NB4 (cell line): ENCODE measurements around the gene CUX1.

ENCODE experiments used
- DNase-seq: peaks from one replicate; pipeline ENCODE4 v3.0.0; 2010; ENCODE audit warnings: low read depth
- H3K4me3 ChIP-seq: one replicate; pipeline ENCODE4 v1.5.1; 2011; ENCODE audit warnings: mild to moderate bottlenecking, low read depth, low read length, moderate library complexity
- CTCF ChIP-seq: IDR thresholded peaks from one replicate; pipeline ENCODE4 v1.5.1; 2012; ENCODE audit warnings: low read depth, low read length
- MAX ChIP-seq: IDR thresholded peaks from 2 replicates; pipeline ENCODE4 v1.6.1; 2011; ENCODE audit warnings: low read depth, low read length
- MYC ChIP-seq: IDR thresholded peaks from 2 replicates; pipeline ENCODE4 v1.6.1; 2011; ENCODE audit warnings: low read depth, low read length
- POLR2A ChIP-seq: IDR thresholded peaks from 2 replicates; pipeline ENCODE4 v1.6.1; 2011; ENCODE audit warnings: mild to moderate bottlenecking; ENCODE audit not compliant: insufficient read length; ENCODE audit errors: extremely low read depth

The CUX1 gene

GRCh38 chr7:102064361-102065025 lies 247.1 kb downstream of the CUX1 start:
- no peak overlapping the region for H3K4me3 ChIP-seq
- TF ChIP-seq MAX: no peak
- no peak for TF ChIP-seq POLR2A
- TF ChIP-seq CTCF: no peak
- TF ChIP-seq MYC: no peak
- peak; percentile 61 for DNase-seq

- DNase-seq: no peak
- H3K4me3 ChIP-seq: no peak overlapping the region
- TF ChIP-seq CTCF (no peak), POLR2A (no peak), MAX (no peak), MYC (no peak)
These were observed 247.8 kb downstream of the CUX1 start for GRCh38 chr7:102065226-102065625.

- no peak overlapping the region for H3K4me3 ChIP-seq
- TF ChIP-seq CTCF (no peak), MAX (no peak), POLR2A (no peak), MYC (no peak)
- no peak for DNase-seq
These were observed 249.1 kb downstream of the CUX1 start for GRCh38 chr7:102066476-102066875.

- no peak overlapping the region for H3K4me3 ChIP-seq
- no peak for DNase-seq
- no peak for TF ChIP-seq POLR2A
- no peak for TF ChIP-seq MAX
These were observed 251.4 kb downstream of the CUX1 start for GRCh38 chr7:102068846-102069245.

- TF ChIP-seq MAX (no peak), POLR2A (no peak), CTCF (peak; percentile 35), MYC (no peak)
- no peak overlapping the region for H3K4me3 ChIP-seq
- DNase-seq: no peak
These were observed 252.7 kb downstream of the CUX1 start for GRCh38 chr7:102069931-102070629.

- no peak for DNase-seq
- TF ChIP-seq POLR2A (no peak), CTCF (no peak), MAX (no peak), MYC (no peak)
- no peak overlapping the region for H3K4me3 ChIP-seq
These were observed 254.6 kb downstream of the CUX1 start for GRCh38 chr7:102072003-102072402.
